AG04449 (cell line): ENCODE measurements around the gene IQGAP2.

Experiments used
- CTCF ChIA-PET: fragments of 350-600 bp; formaldehyde crosslinking; extraction: SDS; loops from one replicate; lab custom pipeline; 2021; ENCODE audit warnings: antibody characterized with exemption; lab: Yijun Ruan, JAX
- POLR2A ChIA-PET: fragments of 400-600, 350-600 bp; formaldehyde crosslinking; extraction: SDS; loops from one replicate; lab custom pipeline; 2020; ENCODE audit warnings: antibody characterized with exemption, inconsistent platforms; lab: Yijun Ruan, JAX
- DNase-seq: peaks from one replicate; pipeline ENCODE4 v3.0.0-alpha.2; 2010; ENCODE audit warnings: low read depth, low spot score
- H3K4me3 ChIP-seq: 2 replicates; pipeline ENCODE4 v1.5.1; 2011; ENCODE audit warnings: low read depth, mild to moderate bottlenecking, control low read depth, low read length
- CTCF ChIP-seq: IDR thresholded peaks from one replicate; pipeline ENCODE4 v1.5.1; 2011; ENCODE audit warnings: mild to moderate bottlenecking, moderate library complexity, low read length, control low read depth, inconsistent platforms; ENCODE audit not compliant: insufficient read depth; ENCODE audit errors: missing control alignments

IQGAP2 gene

GRCh38 chr5:76592692-76593091, 189.6 kb downstream of the IQGAP2 start:
- no peak for DNase-seq
- POLR2A ChIA-PET: no interaction called here
- CTCF ChIA-PET: no interaction called here
- no peak for TF ChIP-seq CTCF
- H3K4me3 ChIP-seq: no peak overlapping the region

- ChIA-PET CTCF (no interaction called here), POLR2A (no interaction called here)
- no peak for TF ChIP-seq CTCF
- no peak for DNase-seq
- no peak overlapping the region for H3K4me3 ChIP-seq
Measured at GRCh38 chr5:76594107-76594506, 191.0 kb downstream of the IQGAP2 start.

- DNase-seq: no peak
- no peak overlapping the region for H3K4me3 ChIP-seq
- no peak for TF ChIP-seq CTCF
- POLR2A ChIA-PET: no interaction called here
- CTCF ChIA-PET: interaction anchor here (2.0 kb wide), 1 partner anchor 179 kb away, joined by 8 read pairs; no protein-coding TSS in a partner anchor
Measured at GRCh38 chr5:76595755-76596481, 192.8 kb downstream of the IQGAP2 start.

GRCh38 chr5:76598531-76598930, 195.4 kb downstream of the IQGAP2 start:
- H3K4me3 ChIP-seq: no peak overlapping the region
- POLR2A ChIA-PET: no interaction called here
- DNase-seq: no peak
- no peak for TF ChIP-seq CTCF
- CTCF ChIA-PET: interaction anchor here (1.5 to 16.3 kb wide), 12 partner anchors 8 to 418 kb away, joined by 4 to 363 read pairs (median 10); no protein-coding TSS in a partner anchor

- no peak for DNase-seq
- H3K4me3 ChIP-seq: no peak overlapping the region
- ChIA-PET POLR2A (no interaction called here), CTCF (interaction anchor here (0.7 to 16.3 kb wide), 25 partner anchors 8 to 477 kb away, joined by 3 to 363 read pairs (median 6); no protein-coding TSS in a partner anchor)
- no peak for TF ChIP-seq CTCF
Measured at GRCh38 chr5:76600716-76601115, 197.6 kb downstream of the IQGAP2 start.

GRCh38 chr5:76601470-76601869, 198.4 kb downstream of the IQGAP2 start:
- ChIA-PET POLR2A (interaction anchor here (0.8 kb wide), 1 partner anchor 173 kb away, joined by 3 read pairs; no protein-coding TSS in a partner anchor), CTCF (interaction anchor here (0.7 to 16.3 kb wide), 32 partner anchors 9 to 476 kb away, joined by 3 to 363 read pairs (median 6); no protein-coding TSS in a partner anchor)
- TF ChIP-seq CTCF: peak; percentile 51
- DNase-seq: no peak
- no peak overlapping the region for H3K4me3 ChIP-seq
